DMS79 (cell line): Measurements from ENCODE around the gene METTL14.

ENCODE experiments used
- DNase-seq: peaks from one replicate; lab custom pipeline; 2025; lab: John Stamatoyannopoulos, UW

Gene METTL14

DNA sequence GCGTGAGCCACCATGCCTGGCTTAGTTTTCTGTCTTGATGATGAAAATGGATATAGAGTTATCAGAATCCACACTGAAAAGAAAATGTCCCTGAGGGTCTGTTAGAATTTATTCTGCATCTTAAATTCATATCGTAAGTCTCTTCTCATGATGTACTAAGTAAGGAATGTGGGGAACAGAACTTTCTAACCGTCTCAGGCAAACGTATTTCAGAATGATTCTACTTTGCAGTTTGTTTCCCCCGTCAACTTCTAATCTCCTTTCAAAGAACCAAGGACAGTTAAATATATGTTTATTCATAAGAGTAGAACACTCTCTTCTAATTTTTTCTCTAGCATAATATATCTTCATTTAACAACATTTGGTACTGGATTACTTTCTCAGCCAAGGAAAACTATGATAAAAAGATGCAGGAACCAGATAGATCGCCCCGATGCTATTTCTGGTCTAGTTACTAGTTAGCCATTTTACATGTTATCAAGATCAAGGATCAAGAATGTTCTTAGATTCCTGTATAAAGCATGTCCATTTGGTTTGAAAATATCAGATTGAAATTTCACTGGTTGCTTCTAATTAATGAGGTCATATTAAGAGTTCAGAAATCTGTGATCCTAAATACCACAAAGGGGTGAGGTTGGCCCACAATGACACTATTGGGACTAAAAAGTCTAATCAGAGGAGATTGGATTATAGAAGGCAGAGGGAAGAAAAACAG is 49.5 kb downstream of the METTL14 start:
- no peak for DNase-seq

DNA sequence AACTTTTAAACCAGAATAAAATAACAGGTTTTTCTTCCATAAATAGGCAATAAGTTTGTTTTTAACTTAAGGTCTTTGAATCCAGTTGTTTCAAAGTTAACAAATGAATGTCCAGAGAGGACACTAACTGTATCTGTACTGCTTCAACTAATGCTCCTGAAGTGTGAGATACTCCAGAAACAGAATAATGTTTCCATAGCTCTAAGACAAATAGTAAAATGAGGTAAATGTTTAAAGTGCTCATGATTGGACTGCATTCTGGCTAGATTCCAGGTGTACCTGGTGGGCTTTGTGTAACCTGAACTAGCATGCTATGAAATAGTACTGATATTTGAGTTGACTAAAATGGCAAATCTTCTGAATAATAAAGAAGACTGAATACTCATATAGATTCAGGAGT is 51.7 kb downstream of the METTL14 start:
- no peak for DNase-seq

DNA sequence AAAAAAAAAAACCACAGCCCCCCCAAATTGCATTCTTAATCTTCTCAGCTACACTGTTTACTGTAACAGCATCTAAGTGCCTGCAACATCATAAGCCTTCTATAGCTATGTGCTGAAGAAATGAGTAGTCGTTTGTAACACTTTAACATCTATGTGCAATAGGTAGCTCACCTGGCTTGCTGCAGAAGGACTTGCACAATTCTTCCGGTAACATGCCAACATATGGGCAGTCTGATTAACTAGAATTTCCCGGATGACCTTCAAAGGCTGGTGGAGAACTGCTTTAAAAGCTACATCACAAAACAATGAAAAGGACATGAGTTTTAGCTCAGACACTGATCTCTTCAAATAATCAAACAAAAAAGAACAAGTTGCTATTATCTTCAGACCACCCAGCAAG is 52.9 kb downstream of the METTL14 start:
- no peak for DNase-seq

DNA sequence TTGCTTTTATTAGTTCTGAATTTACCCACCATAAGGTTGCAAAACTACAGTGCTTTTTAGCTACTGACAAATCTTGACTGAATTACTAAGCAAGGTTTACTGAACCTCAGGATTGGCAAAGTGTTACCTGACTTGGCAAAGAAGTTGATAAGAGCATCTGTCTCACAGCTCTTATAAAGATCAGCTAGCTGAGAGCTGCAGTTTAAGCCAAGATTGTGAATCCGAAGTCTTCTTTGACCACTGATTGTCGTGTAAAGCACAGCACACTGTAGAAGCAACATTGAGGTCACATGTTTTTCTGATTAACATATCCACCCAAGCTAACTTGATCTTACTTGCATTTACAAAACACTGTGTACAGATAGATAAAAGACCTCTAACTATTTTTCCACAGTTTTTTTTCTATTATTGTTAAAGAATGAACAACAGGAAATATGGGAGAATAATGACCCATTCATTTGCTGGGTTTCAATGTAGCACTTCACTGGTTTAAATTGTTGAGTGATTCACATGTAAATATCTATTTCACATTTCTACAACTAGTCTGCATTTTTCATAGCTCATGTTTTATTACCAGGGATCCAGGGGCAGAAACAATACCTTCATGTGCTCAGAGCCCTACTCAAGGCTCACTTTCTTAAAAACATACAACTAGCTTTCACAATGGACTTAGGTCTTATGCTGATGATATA is 54.0 kb downstream of the METTL14 start:
- no peak for DNase-seq

DNA sequence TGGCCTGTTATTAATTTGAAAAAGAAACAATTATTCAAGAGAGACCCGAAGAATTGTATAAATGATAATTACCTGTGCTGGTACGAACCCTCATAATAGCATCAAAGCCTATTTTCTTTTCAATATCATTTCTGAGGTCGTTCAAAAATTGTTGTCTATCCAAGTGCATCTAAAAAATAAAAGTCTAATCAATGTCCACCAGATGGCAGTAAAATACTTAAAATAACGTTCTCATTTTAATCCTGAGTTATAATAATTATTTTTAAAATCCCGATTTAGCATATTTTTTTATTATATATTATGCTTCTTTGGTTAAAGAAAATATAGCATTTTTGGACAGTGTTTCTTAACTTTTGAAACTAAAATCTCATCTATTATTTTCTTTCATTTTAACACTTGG is 55.7 kb downstream of the METTL14 start:
- DNase-seq = no peak

DNA sequence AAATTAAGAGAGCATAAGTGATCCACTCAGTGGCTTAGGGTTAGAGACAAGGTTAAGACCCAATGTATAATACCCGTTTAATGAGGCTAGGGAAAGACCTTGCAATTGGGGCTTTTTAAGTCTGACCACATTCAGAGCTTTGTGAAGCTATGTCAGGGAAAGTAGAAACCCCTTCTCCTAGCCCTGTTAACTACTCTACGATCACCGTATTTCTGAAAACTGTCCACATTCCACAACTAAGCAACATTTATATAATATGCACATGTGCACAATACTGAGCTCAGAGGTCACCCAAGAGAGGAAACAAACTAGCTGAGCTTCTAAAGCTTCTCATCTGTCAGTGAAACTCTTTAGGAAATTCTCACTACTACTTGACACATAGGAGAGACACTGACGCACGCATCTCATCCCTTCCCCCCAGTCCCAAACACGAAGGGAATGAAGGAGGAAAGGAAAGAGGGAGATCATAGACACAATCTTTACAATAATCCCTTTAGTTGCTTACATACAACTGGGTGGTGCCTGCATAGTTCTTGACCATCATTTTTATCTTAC is 56.2 kb downstream of the METTL14 start:
- no peak for DNase-seq

DNA sequence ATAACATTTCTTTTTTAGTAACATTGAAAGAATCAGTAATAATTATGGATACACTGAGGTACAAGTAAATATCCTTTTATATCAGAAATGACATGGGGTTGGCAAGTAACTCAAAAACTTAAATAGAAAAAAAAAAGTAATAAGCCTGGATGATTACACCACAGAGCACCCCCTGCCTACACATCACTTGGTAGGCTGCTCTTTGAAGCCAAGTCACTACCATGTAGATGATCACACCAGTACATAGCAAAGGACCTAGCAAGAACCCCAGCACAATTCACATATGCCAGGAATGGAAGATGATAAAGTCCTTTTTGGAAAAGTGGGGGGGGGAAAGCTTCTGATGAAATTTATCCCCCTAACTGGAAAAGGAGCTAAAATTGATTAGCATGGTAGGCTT is 56.9 kb downstream of the METTL14 start:
- no peak for DNase-seq

DNA sequence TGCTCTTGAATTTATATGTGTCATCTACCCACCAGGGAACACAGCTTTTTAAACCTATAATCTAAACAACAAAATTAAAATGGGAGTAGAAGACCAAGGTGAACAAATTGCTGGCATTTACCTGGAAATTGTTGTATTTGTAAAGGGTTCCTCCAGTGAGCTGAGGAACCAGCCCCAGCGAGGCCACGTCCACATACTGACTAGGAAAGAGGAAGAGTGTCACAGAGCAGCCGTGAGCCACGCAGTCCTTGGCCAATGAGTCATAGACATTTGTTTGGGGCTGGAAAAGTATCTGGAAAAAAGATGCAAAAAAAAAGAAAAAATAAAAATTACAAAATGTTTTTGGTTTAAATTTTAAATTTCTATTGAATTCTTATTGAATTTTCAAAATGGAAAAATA is 58.7 kb downstream of the METTL14 start:
- no peak for DNase-seq

DNA sequence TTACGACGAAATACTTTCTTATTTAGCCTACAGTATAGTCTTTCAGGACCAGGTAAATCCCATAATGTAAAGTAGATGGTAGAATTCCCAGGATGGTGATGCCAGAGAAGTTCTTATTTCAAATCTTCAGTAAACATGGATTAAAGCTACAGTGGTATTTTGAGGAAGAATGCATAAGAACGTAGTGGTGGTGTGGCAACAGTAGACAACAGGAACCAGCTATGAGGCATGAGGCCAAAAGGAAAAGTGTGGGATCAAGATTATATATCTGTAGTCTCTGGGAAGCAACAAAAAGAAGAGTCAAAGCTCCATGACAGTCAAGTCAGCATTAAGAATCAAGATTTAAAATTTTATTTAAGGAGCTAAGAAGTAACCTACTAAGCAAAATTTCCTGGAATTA is 60.2 kb downstream of the METTL14 start:
- DNase-seq = no peak

DNA sequence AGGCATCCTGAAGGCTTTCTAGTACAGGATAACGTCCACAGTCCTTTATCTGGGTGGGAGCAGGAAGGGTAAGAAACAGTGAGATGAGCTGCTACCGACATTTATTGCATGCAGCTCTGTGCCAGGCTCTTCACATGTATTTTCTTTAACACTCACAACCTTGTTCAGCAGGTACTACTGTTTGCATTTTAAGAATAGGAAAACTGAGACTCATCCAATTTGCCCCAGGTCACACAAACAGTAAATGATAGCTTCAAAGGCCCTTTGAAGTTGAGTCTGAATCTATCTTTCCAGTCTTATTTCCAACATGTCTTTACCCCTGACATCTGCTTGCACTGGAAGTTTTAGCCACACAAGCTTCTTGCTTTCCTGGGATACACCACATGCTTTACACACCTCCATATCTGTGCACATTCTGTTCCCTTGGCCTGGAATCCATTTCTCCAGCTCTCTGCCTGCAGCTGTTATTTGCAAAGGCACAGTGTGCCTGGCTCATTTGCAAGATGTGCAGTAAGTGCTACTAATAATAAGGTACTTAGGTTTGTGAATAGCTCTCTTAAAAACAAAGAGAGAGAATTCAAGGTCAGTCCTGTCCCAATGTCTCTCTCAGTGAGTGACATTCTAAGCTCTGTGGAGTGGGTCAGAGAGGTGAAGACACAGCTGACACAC is 61.2 kb downstream of the METTL14 start:
- no peak for DNase-seq

DNA sequence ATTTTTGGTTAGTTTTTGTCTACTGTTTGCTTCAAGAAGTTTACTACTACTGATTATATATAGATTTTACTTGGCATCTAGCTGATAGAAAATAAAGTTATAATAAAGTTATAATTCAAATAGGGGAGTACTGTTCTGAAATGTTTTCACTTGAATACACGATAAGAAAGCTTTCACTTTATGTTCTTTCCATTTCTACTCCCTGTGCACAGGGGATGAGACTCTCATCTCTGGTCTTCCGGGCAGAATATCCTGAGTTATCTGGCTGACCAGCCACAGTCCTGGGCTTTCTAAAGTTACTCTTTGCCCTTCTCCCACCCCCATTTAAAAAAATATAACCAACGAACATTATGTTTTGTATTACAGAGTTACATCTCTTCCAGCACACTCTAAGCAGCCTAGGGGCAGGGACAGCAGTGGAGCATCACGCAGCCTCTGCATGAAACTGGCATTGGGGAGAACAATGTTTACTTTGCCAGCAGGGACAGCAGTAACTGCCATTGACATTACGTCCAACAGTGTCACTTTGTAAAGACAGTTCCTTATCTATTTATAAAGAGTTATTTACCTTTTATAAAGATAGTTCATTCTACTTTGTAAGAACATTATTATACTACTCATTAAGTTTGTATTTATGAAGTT is 64.3 kb downstream of the METTL14 start:
- no peak for DNase-seq

DNA sequence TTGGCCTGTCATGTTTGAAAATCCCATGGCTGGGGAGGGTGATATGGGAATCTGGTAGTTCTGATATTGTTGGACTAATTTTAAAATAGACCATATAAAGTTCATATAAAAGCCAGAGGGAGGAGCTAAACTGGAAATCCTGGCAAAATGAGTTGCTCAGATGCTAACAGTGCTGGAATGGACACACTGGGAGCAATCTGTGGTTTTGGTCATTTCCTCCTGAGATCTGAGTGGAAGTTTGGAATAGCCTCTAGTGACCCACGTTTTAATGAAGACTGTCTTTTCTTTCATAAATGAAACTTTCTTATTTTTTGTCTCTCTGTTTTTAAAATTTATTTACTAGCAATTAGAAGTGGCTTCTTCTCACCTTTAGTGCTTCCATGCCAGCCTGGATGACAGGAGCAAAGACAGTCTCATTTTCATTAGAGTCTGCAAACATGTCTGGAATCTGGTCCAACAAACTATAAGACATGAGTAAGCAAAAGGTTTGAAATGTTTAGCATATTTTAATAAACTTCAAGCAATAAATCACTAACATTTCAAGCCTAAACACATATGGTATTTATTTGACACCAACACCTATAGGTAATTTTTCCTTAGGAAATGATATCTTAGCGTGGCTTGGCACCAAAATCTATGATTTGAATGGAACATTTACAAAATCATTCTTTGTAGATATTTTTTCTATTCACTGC is 66.6 kb downstream of the METTL14 start:
- no peak for DNase-seq

DNA sequence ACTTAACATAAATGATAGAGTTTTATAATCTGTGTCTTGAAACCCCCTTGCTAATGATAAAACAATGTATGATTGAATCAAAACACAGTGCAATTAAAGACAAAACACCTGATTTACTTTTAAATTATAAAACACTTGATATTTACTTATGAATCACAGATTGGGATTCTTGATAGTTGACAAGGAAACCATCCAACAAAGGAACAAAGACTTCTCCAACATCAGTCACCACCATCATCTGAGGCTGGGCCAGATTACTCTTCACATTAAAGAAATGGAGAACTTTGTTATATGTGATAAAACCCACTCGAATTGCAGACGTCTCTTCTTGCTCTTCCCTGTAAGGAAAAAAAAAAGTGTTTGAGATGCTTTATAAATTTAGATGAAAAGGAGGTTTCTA is 67.4 kb downstream of the METTL14 start:
- DNase-seq = no peak

DNA sequence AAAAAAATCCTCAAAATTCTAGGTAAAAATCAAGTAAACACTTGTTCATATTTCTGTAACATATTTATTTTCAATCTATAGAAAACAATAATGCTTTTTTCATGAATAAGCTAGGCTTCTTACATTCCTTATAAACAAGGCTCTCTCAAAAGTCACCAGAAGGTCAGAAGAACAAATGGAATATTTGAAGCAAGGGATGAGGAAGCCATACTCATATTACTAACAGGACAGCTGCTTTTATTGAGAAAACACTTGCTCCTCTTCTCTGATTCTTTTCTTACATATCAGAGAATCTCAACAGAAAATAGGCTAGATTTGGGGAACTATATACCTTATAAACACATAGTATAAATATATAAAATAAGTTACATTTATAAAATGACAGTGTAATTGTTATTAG is 67.9 kb downstream of the METTL14 start:
- DNase-seq = no peak

DNA sequence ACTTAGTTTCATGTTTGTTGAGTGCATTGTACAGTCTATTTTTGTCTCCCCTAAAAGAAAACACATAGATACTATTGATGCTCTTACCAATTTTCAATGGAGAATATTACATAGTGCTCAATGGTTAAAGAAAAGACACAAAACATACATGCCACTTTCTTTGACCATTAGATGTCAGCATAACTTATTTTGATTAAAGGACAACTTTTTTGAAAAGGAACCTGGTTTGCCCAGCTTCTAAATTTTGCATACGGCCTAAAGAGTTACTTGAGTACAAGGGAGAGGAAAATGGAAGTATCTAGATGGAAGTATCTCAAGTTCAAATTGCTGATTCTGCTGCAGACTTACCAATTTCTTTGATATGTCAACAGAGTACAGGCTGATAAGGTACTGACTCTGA is 68.5 kb downstream of the METTL14 start:
- no peak for DNase-seq

DNA sequence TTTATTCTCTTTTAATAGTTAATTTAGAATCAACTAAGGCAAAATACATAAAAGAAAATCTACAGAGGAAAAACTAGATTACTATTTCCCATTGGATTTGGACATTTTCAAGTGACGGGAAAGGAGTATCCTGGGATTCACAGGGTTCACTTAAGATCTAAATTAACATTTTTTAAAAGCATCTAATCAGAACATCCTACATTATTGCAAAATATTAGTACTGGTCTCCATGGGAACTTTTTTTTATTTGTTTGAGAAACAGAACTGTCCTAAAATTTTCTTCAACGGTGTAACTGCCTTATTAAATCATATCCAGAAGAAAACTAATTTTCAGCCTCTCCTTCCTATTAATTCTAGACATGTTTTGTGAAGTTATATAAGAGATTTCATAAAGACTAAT is 69.7 kb downstream of the METTL14 start:
- no peak for DNase-seq

DNA sequence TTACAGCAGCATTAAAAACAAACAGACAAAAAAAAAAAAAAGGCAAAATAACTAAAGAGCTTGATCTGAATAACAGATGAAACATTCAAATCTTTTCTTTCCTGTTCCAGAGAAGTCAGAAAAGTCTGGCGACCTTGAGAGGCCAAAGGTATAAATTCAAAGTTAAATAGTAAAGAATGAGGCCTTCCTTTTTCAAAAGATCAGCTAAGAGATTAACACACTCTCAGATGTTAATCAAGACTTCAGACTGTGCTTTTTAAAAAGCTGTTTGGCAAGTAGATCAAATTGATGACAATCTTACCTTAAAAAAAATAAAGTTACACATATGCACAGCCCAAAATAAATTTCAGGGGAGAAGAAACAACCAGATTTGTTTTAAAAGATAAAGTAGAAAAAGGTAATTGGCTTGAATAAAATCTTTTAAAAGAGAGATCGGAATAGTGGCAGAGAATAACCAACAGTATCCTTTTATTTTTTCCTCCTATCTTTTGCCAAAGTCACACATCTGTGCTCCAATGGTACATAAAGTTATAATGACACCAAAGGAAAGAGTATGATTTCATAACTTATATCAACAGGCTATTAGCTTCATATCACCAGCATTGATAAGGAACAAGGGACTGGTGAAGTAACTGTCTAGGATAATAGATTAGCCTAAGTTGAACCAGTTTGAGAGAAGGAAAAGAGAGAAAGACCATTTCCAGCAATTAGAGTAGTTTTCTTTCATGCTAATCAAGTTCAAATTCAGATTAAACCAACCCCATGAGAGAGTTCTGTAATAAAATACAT is 70.4 kb downstream of the METTL14 start:
- no peak for DNase-seq

DNA sequence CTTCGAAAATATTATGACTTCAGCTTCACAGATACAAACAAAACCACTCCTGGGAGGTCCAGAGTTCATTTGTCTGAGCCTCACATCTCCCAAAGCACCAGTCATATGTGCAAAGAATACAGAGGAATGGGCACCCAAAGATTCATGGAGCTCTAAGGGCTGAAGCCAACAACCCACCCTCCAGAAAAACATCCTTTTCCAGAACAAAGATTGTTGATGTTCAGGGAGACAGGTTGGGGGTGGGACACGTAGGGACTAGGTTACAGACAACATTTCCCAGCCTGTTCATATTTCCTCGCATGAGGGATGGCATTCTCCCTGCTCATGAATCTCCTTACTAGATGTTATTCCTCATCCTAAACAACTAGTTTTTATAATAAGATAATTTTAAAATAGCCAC is 71.2 kb downstream of the METTL14 start:
- DNase-seq = no peak

DNA sequence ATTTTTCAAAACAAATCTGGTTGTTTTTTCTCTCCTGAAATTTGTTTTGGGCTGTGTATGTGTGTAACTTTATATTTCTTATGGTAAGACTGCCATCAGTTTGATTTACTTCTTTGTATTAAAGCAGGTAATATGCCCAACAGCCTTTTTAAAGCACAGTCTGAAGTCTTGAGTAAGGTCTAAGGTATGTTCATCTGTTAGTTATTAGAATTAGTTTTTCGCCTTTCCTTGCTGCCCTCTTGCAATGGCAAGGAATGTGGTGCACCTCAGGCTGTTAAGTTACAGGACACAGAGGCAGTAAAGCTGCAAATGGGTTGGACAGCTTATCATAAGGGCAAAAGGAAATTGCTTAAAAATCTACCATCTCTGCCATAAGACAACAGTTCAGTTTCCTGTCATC is 71.8 kb downstream of the METTL14 start:
- no peak for DNase-seq

DNA sequence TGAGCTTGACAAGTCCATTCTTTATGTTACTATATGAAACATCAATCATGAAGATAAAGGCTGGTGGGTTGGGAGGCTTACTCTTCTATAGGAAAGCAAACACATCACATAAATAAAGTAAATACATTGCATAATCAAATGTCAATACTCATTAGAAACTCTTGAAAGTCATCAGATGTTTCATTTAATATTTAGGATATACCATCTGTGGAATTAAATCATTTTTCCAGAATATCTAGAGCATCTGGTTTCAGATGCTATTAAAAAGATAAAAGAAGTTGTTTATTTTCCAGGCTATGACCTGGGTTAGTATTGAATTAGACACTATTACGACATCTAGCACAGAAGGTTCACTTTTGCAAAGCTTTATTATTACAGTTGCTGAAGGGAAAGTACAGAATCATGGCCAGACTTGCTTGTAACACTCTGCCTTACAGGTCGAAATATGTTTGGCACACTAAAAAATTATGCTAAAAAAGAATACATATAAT is 72.6 kb downstream of the METTL14 start:
- DNase-seq = no peak

DNA sequence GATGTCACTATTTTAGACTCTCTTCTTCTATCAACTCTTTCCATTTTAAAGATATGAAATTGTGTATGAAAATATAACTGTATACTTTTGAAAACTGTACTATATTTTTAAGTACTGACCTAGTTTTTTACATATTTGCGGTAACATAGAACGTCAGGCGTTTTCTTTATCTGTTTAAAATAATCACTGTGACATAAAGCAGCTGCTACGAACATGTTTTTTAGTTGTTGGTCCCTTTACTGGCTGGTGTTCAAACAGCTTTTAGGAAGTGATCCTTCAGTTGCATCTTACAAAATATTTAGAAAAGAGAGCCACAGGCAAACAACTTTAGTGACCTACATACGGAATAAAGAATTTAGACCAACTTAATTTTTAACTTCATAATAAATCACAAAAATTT is 73.1 kb downstream of the METTL14 start:
- DNase-seq = no peak
